T-helper 1 cell treated with Interleukin-12 subunit alpha and Interleukin-12 subunit beta and Interleukin-4 antibody, amounts not matched to agents 30 μg/mL and 1 μg/mL, for 36 hours (primary cell): ENCODE measurements around the gene SATB2.

Experiments
- H3K27ac Mint-ChIP-seq: one replicate; pipeline ENCODE4 v1.8.0; 2021; ENCODE audit warnings: mild to moderate bottlenecking, mixed read lengths
- H3K27me3 Mint-ChIP-seq: one replicate; pipeline ENCODE4 v1.8.0; 2021; ENCODE audit warnings: low read depth, mixed read lengths
- H3K36me3 Mint-ChIP-seq: one replicate; pipeline ENCODE4 v1.8.0; 2021; ENCODE audit warnings: low read depth, mixed read lengths
- H3K4me1 Mint-ChIP-seq: one replicate; pipeline ENCODE4 v1.8.0; 2021; ENCODE audit warnings: low read depth, mixed read lengths
- H3K4me3 Mint-ChIP-seq: one replicate; pipeline ENCODE4 v1.8.0; 2021; ENCODE audit warnings: mild to moderate bottlenecking, moderate library complexity, mixed read lengths
- H3K9me3 Mint-ChIP-seq: one replicate; pipeline ENCODE4 v1.8.0; 2021; ENCODE audit warnings: mixed read lengths

Gene SATB2

DNA sequence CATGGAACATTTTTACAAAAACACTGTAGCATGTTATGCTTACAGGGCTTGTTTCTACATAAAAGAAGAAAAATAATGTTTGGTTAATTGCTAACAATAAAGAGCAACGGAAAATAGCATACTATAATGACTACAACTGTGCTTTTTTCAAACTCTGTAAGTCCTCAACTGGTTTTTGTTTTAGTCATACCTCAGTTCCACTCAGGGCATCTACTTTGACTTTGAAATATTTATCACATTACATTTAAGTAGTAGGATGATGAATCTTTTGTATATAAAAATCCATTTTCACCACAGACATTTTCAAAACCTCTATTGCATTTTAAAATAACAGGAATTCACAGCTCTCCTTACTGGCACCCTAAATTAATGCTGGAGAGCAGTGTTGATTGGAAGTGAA, 8.3 kb downstream of the SATB2 start:
- Mint-ChIP-seq H3K27ac (no peak overlapping the region), H3K9me3 (no peaks in the 10 kb centered on the region)

DNA sequence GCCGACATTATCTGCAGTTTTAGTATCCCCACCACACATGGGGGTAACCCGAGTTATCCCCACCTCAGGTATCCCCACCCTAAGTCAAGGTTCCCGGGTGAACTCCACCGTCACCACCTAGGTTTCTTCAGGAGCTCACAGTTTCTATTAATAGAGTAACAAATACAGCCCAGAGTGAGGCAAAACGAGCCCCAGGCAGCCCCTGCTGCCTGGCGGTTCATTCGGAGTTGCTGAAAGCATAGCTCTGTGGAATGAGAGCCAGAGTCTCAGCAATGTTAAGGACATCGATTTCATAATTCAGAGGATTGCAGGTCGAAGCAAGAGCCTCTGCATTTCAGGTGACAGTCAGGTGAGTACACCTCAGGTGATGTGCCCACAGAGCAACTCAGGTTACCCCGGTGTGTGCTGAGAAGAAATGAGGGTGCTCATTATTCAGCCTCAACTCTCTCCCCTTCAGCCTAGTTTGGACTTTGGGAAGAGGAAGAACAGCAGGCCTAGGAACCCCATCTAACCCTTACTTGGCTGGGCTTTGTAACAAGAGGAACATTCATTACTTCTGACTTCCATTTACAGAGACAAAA, 10.7 kb downstream of the SATB2 start:
- Mint-ChIP-seq H3K36me3 (no peaks in the 10 kb centered on the region), H3K4me1 (no peaks in the 10 kb centered on the region), H3K27me3 (peaks cover 21% of the 10 kb centered on the region), H3K9me3 (no peaks in the 10 kb centered on the region), H3K4me3 (no peak overlapping the region), H3K27ac (no peak overlapping the region)

More for the DNA sequence above, 8.3 kb downstream of the SATB2 start:
- H3K36me3 Mint-ChIP-seq = no peaks in the 10 kb centered on the region
- H3K4me1 Mint-ChIP-seq = no peaks in the 10 kb centered on the region
- H3K27me3 Mint-ChIP-seq = peaks cover 37% of the 10 kb centered on the region
- no peak overlapping the region for H3K4me3 Mint-ChIP-seq

DNA sequence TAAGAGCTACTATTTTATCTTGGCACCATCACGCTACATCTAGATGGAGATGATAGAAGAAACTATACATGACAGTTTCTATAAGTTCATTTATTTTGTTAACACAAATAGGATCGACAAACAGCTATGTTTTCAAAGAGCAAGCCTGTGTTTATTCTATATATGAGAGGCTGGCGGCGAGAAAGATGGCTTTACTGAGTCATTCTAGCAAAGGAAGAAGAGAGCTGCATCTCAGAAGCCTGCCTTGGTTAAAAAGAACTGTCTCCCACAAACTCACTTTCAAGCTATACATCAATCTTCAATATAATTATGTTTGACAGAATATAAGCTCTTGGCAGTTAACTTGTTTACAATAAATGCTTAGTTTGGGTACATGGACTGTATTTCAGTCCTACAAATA, 13.0 kb downstream of the SATB2 start:
- no peaks in the 10 kb centered on the region for H3K36me3 Mint-ChIP-seq
- no peaks in the 10 kb centered on the region for H3K4me1 Mint-ChIP-seq
- H3K9me3 Mint-ChIP-seq = no peaks in the 10 kb centered on the region
- H3K27me3 Mint-ChIP-seq = peaks cover 15% of the 10 kb centered on the region
- no peak overlapping the region for H3K27ac Mint-ChIP-seq
- H3K4me3 Mint-ChIP-seq = no peak overlapping the region

DNA sequence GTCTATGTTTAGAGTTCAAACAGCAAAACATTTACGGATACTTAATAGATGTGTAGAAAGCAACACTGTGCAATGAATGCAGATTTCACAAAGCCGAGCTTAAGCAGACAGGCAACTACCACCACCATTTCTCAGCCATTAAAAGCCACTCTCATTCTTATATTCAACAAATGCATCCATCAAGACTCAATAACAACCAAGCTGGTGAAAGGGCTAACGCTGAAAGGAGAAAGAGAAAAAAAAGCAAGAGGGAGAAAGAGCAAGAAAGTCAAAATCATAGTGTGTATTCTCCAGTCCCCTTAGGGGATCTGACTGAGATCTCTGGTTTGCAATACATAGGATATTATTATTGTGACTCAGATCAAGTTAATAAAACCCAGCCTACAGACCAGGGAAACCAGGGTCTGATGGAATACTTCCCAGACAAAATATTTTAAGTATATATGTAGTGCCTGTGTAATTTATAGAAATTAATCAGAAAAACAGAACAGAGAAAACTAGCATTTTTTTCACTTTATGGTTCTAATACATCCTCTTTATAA, 14.1 kb downstream of the SATB2 start:
- H3K27me3 Mint-ChIP-seq = peaks cover 17% of the 10 kb centered on the region
- no peak overlapping the region for H3K27ac Mint-ChIP-seq
- H3K36me3 Mint-ChIP-seq = no peaks in the 10 kb centered on the region
- H3K9me3 Mint-ChIP-seq = no peaks in the 10 kb centered on the region
- H3K4me3 Mint-ChIP-seq = no peak overlapping the region
- no peaks in the 10 kb centered on the region for H3K4me1 Mint-ChIP-seq

DNA sequence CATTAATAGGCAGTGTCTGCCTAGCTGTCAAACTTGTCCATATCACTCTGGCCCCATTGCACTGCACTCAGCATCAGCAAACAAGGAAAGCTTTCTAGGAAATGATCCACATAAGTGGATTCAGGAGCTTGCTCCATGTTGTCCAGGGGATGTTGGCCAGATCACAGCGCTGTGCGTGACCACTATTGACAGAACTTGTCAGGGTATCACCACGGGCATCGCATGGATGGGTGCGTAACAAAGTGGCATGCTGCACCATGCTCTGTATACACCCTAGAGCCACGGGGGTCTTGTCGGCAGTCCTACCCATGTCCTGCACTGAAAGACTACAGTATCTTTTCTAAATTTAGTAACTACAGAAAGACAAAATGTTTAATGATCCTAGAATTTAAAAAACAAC, 15.6 kb downstream of the SATB2 start:
- Mint-ChIP-seq H3K4me1 (no peaks in the 10 kb centered on the region), H3K36me3 (no peaks in the 10 kb centered on the region), H3K27ac (no peak overlapping the region), H3K9me3 (no peaks in the 10 kb centered on the region), H3K27me3 (peaks cover 16% of the 10 kb centered on the region), H3K4me3 (no peak overlapping the region)

DNA sequence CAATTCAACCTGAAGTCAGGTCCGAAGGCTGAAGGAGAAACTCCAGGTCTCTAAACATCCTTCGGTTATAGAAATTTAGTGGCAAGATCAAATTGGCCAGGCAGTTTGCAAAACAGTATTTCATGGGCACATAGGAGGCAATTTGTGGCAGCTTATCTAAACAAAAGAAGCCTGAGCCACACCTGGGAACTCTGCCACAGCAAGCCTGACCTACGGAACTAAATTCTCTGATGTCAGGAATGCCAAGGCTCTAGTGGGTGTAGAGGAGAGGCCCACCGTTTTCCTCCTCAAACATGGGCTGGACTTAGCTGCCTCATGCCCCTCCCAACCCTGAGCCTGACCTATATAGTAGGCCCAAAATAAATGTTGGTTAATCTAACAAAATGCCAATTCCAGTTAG, 16.0 kb downstream of the SATB2 start:
- no peaks in the 10 kb centered on the region for H3K4me1 Mint-ChIP-seq
- no peaks in the 10 kb centered on the region for H3K36me3 Mint-ChIP-seq
- no peaks in the 10 kb centered on the region for H3K9me3 Mint-ChIP-seq
- no peak overlapping the region for H3K27ac Mint-ChIP-seq
- H3K27me3 Mint-ChIP-seq = peaks cover 13% of the 10 kb centered on the region
- H3K4me3 Mint-ChIP-seq = no peak overlapping the region

DNA sequence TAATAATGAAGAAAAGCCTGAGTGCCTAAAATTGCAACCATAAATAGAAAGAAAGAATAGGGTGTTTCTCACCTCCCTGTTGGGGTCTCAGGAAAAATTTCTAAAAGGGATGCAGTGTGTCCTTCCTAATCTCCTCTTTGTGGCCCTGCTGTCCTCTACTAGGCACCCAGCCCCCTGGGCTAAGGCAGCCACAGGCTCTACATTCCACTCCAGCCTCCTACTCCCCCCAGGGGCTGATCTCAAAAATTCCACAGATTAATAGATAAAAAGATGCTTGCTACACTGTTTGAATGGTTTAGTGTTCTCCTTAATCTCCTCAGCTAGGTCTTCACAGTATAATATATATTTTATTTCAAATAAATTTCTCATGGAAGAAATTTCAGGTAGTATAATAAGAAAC, 17.6 kb downstream of the SATB2 start:
- H3K4me3 Mint-ChIP-seq = no peak overlapping the region
- H3K36me3 Mint-ChIP-seq = no peaks in the 10 kb centered on the region
- H3K9me3 Mint-ChIP-seq = no peaks in the 10 kb centered on the region
- H3K27me3 Mint-ChIP-seq = peaks cover 16% of the 10 kb centered on the region
- H3K4me1 Mint-ChIP-seq = no peaks in the 10 kb centered on the region
- no peak overlapping the region for H3K27ac Mint-ChIP-seq

DNA sequence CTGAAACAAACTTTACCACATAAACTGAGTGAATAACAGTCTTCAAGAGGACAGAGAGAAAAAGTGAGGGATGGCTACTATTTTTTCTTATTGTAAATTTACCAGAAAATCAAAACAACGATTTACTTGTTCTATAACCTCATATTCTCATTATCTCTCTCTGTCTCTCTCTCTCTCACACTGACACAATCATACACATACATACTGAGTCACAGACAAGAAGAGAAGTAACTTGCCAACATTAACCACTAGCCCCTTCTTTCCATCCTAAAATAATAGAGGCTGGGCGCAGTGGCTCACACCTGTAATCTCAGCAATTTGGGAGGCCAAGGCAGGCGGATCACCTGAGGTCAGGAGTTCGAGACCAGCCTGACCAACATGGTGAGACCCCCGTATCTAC, 18.2 kb downstream of the SATB2 start:
- H3K36me3 Mint-ChIP-seq = no peaks in the 10 kb centered on the region
- H3K27me3 Mint-ChIP-seq = peaks cover 11% of the 10 kb centered on the region
- H3K4me3 Mint-ChIP-seq = no peak overlapping the region
- H3K9me3 Mint-ChIP-seq = no peaks in the 10 kb centered on the region
- no peaks in the 10 kb centered on the region for H3K4me1 Mint-ChIP-seq
- H3K27ac Mint-ChIP-seq = no peak overlapping the region

DNA sequence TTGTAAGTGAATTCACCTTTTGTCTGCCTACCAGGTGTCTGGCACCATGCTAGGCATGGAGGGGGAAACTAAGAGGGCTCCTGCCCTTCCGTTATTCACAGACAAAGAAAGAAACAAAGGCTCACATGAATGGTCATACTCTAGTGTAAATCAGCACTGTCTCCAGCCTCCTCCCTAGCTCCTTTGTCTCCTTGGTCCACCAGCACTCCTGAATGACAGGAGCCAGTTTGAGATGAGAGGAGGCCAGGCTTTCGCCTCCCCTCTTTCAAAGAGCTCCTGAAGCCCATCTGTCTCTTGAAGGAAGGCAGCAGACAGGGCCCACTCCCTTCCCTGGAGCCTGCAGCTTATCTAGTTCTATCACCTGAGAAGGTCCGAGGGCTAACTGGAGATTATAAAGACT, 18.7 kb downstream of the SATB2 start:
- no peaks in the 10 kb centered on the region for H3K9me3 Mint-ChIP-seq
- no peaks in the 10 kb centered on the region for H3K36me3 Mint-ChIP-seq
- H3K27me3 Mint-ChIP-seq = peaks cover 8% of the 10 kb centered on the region
- H3K4me3 Mint-ChIP-seq = no peak overlapping the region
- H3K27ac Mint-ChIP-seq = no peak overlapping the region
- H3K4me1 Mint-ChIP-seq = no peaks in the 10 kb centered on the region

DNA sequence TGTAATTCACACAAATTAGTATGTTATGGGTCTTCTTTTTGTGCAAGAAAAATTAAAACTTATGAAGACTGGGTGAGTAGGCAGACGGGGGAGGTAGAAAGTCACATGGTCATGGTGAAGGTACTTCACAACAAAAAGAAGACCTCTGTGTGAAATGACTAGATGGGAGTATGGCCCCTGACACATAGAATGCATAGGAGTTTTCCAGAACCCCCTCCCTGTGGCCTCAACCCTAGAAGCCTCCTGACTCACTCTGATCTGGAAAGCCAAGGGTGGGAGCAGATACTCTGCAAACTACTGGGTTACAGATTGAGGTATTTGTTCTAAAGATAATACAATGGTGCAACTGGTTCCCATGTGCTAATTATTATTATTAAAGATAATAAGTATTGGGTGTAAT, 23.2 kb downstream of the SATB2 start:
- H3K27ac Mint-ChIP-seq = no peak overlapping the region
- peaks cover 14% of the 10 kb centered on the region for H3K27me3 Mint-ChIP-seq
- no peaks in the 10 kb centered on the region for H3K36me3 Mint-ChIP-seq
- no peaks in the 10 kb centered on the region for H3K9me3 Mint-ChIP-seq
- no peak overlapping the region for H3K4me3 Mint-ChIP-seq
- no peaks in the 10 kb centered on the region for H3K4me1 Mint-ChIP-seq

DNA sequence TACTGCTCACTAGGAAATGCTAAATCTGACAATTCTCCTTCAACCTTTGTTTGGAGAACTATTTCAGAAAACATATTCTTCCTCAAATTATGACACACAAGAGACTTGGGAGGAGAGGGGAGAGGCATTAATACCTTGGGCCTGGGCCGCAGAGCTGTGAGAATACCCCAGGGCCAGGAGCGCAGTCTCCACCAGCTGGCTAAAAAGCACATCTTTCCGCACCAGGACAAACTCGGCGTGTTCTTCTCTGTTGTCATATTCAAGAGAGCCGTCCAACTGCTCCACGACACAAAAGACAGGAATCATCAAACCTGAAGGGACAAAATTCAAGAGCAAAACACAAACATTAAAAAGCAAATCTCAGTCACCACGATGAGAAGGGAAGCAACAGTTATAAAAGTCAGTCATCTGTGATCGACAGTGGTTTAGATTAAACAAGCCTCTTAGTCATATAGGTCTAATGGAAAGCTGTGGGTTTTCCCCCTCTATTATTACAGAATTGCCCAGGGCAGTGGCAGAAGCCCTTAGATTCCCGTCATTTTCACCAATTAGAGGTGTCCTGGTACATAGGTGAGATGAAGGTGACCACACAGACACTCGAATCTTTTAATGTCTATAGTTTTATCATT, 24.4 kb downstream of the SATB2 start:
- Mint-ChIP-seq H3K36me3 (no peaks in the 10 kb centered on the region), H3K4me3 (no peak overlapping the region), H3K27ac (no peak overlapping the region), H3K27me3 (peaks cover 12% of the 10 kb centered on the region), H3K4me1 (no peaks in the 10 kb centered on the region), H3K9me3 (no peaks in the 10 kb centered on the region)

DNA sequence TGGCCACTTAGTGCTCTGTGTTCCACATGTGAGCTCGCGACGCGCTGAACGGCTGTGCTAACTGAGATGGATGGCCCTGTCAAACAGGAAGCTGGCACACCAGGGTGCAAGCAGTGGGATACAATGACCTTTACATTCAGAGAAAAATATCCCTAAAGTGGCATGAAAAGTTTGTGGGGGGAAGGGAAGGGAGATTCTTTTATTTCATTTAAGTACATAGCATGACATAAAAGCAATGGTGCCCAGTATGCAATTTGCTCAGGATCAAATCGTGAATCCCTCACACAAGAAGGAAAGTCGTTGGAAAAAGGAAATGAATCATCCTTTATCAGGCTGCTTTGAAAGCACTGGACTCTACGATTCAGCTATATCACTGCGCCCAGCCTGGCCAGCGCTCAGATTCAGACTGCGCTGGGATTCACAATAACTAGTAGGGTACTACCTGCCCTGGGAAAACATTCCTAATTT, 26.0 kb downstream of the SATB2 start:
- H3K4me3 Mint-ChIP-seq = no peak overlapping the region
- no peaks in the 10 kb centered on the region for H3K9me3 Mint-ChIP-seq
- H3K27ac Mint-ChIP-seq = no peak overlapping the region
- peaks cover 11% of the 10 kb centered on the region for H3K27me3 Mint-ChIP-seq
- no peaks in the 10 kb centered on the region for H3K36me3 Mint-ChIP-seq
- no peaks in the 10 kb centered on the region for H3K4me1 Mint-ChIP-seq

DNA sequence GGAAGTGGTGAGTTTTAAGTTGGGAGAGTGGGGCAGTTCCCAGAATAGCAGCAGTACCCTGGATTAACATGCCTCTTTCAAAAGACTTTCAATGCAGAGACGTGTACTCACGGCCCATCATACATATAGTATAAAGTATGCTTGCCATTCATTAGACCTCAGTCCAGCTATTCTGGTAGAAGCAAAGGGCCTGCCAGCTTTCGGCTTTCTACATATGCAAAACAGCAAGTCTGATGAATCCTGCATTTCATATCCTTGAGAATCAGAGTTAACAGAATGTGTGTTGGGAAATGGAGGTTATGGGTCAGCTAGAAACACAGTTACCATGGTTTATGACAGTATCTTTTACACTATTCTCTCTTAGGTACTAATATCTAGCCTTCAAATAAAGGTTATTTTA, 27.5 kb downstream of the SATB2 start:
- Mint-ChIP-seq H3K4me1 (no peaks in the 10 kb centered on the region), H3K36me3 (no peaks in the 10 kb centered on the region), H3K9me3 (no peaks in the 10 kb centered on the region), H3K27me3 (peaks cover 7% of the 10 kb centered on the region), H3K27ac (no peak overlapping the region), H3K4me3 (no peak overlapping the region)

DNA sequence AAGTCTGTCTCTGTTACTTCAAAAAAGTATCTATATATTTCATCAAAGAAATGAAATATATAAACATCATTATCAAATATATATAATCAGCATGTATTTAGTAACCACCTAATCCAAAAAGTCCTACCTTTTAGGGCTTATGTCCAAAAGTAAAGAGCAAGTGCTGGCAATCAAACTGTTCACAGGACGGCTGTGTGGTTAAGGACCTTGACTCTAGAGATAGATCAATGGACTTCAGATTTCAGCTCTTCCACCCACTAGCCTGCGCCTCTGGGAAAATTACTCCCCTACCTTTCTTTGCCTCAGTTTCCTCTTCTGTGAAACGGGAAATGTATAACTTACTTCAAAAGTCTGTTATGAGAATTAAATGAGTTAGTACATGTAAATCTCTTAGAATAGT, 29.4 kb downstream of the SATB2 start:
- no peaks in the 10 kb centered on the region for H3K36me3 Mint-ChIP-seq
- no peak overlapping the region for H3K4me3 Mint-ChIP-seq
- no peaks in the 10 kb centered on the region for H3K9me3 Mint-ChIP-seq
- peaks cover 10% of the 10 kb centered on the region for H3K27me3 Mint-ChIP-seq
- no peak overlapping the region for H3K27ac Mint-ChIP-seq
- H3K4me1 Mint-ChIP-seq = no peaks in the 10 kb centered on the region

DNA sequence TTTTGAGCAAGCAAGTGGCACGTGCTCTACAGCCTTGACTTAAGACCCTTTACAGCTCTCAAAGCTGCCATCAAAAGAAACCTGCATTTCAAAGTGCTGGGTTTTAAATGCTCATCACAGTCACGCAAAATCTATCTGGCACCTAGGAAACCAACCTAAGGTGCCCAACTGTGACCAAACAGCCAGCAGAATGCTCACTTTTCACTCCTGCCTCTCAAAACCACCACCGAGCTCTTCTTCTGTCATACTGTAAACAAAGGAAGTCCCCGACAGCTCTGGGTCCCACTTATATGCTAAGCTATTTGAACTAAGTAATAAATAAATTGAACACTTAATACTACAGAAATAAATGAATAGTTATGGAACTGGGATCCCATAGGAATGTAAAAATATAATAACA, 33.6 kb downstream of the SATB2 start:
- no peaks in the 10 kb centered on the region for H3K4me1 Mint-ChIP-seq
- no peak overlapping the region for H3K4me3 Mint-ChIP-seq
- H3K9me3 Mint-ChIP-seq = no peaks in the 10 kb centered on the region
- H3K27ac Mint-ChIP-seq = no peak overlapping the region
- H3K36me3 Mint-ChIP-seq = no peaks in the 10 kb centered on the region
- H3K27me3 Mint-ChIP-seq = peaks cover 6% of the 10 kb centered on the region
